Ascending aorta (tissue), 2 donors: ENCODE results near the gene FLNA. TPM values are rescaled to one million over a fixed set of nuclear protein-coding genes. Genes with fewer than 3 reads are reported as not detected.

ENCODE experiments used
- DNase-seq, 2 donors: peaks; one replicate each; pipeline ENCODE4 v3.0.0-alpha.2; 2019; ENCODE audit warnings: low spot score in 2 of 2
- H3K27ac ChIP-seq, 2 donors: fragments of 200-600 bp; sonication (generic); one replicate each; pipeline ENCODE4 v1.5.1; 2016 to 2017; ENCODE audit warnings: mild to moderate bottlenecking in 1 of 2
- H3K27me3 ChIP-seq: fragments of 200-600 bp; sonication (generic); one replicate; pipeline ENCODE4 v1.5.1; 2017
- H3K36me3 ChIP-seq, 2 donors: fragments of 200-600 bp; sonication (generic); one replicate each; pipeline ENCODE4 v1.5.1; 2016
- H3K4me1 ChIP-seq, 2 donors: fragments of 200-600 bp; sonication (generic); one replicate each; pipeline ENCODE4 v1.5.1; 2016 to 2017; ENCODE audit warnings: mild to moderate bottlenecking in 1 of 2
- H3K4me3 ChIP-seq, 2 donors: fragments of 200-600 bp; sonication (generic); one replicate each; pipeline ENCODE4 v1.5.1; 2016 to 2017; ENCODE audit warnings: mild to moderate bottlenecking in 1 of 2
- H3K9me3 ChIP-seq, 2 donors: fragments of 200-600 bp; sonication (generic); one replicate each; pipeline ENCODE4 v1.5.1; 2016
- intact Hi-C: fragments of 100-400 bp; cut with DNase I; formaldehyde crosslinking; loops from one replicate; pipeline ENCODE4 v1.15.1; 2023
- total RNA-seq: library from RNA; depleted of rRNA; stranded (reverse); fragments of >200 nt; gene quantifications from one replicate; pipeline ENCODE4 v1.1.0, GENCODE V29; 2016
- TF ChIP-seq, protein P1 (sequence below), 3 experiments: fragments of 200-600 bp in 2 of 3; fragments of 450-650 bp in 1 of 3; sonication (generic) in 2 of 3; IDR thresholded peaks; one replicate each; pipeline ENCODE4 v1.5.1; 2016 to 2019; ENCODE audit warnings: antibody characterized with exemption in 3 of 3, mild to moderate bottlenecking in 1 of 3, moderate library complexity in 1 of 3

FLNA gene
- total RNA-seq, 1 donor from 2014 or later: 6,152 TPM

DNA sequence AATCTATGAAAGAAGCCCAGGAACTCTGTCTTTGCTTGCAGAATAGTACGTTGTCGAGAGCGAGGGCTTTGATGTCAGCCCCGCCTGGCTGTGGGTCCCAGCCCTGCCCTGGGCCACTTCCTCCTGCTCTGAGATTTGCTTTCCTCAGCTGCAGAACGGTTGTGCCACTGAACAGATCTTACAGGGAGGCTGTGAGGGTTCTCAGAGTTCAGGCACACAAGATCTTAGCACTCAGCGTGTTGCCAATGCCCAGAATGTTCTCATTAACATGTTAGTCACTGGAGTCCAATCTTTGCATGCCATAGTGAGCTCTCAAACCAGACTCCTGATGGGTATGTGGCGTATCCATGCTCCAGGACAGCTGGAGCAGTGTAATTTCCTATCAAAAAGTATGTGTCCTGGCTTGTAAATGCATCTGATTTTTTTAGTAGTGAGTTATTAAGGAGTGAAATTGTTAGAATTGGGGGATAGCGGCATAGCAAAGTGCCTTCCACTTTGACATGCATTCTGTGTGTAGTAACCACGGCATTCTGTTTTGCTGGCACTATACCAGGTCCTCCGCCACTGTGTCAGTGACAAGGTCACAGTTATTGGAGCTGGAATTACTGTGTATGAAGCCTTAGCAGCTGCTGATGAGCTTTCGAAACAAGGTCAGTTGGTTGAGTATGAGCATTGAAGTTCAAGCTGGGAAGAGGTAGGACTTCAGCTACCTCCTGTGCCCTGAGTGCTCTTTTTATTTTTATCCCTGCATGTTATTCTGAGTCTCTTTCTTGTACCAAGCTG, 47.2 kb downstream of the FLNA start:
- Histone ChIP-seq H3K27me3 (no peaks in the 10 kb centered on the region), H3K27ac (no peak overlapping the region), H3K4me3 (no peak overlapping the region), H3K36me3 (no peaks in the 10 kb centered on the region), H3K4me1 (no peaks in the 10 kb centered on the region), H3K9me3 (no peaks in the 10 kb centered on the region)
- DNase-seq: no peak
- TF ChIP-seq, protein P1, sequence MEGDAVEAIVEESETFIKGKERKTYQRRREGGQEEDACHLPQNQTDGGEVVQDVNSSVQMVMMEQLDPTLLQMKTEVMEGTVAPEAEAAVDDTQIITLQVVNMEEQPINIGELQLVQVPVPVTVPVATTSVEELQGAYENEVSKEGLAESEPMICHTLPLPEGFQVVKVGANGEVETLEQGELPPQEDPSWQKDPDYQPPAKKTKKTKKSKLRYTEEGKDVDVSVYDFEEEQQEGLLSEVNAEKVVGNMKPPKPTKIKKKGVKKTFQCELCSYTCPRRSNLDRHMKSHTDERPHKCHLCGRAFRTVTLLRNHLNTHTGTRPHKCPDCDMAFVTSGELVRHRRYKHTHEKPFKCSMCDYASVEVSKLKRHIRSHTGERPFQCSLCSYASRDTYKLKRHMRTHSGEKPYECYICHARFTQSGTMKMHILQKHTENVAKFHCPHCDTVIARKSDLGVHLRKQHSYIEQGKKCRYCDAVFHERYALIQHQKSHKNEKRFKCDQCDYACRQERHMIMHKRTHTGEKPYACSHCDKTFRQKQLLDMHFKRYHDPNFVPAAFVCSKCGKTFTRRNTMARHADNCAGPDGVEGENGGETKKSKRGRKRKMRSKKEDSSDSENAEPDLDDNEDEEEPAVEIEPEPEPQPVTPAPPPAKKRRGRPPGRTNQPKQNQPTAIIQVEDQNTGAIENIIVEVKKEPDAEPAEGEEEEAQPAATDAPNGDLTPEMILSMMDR (IDR thresholded peaks at IDR 0.05): no peak
- intact Hi-C loops: no loop called here

DNA sequence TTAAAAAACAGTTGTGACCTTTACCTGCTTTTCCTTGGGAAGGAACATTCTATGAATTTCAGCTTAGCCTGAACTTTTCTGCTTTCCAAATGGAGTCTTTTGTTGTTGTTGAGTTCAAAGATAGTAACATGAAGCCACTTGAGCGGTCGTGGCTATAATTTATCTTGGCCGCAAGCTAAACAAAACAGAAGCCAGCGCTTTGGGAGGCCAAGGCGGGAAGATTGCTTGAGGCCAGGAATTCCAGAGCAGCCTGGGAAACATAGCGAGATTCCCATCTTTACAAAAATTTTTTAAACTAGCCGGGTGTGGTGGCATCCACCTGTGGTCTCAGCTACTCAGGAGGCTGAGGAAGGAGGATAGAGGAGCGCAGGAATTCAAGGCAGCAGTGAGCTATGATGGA, 48.9 kb downstream of the FLNA start:
- Histone ChIP-seq H3K27me3 (no peaks in the 10 kb centered on the region), H3K36me3 (no peaks in the 10 kb centered on the region), H3K4me3 (no peak overlapping the region), H3K9me3 (no peaks in the 10 kb centered on the region), H3K4me1 (no peaks in the 10 kb centered on the region), H3K27ac (no peak overlapping the region)
- intact Hi-C loops: no loop called here
- TF ChIP-seq, protein P1 (IDR thresholded peaks at IDR 0.05): no peak
- DNase-seq: no peak

- intact Hi-C loops: no loop called here
- no peaks in the 10 kb centered on the region for H3K27me3 ChIP-seq
- H3K27ac ChIP-seq: no peak overlapping the region
- TF ChIP-seq, protein P1 (IDR thresholded peaks at IDR 0.05): no peak
- no peaks in the 10 kb centered on the region for H3K9me3 ChIP-seq
- H3K4me3 ChIP-seq: no peak overlapping the region
- H3K36me3 ChIP-seq: no peaks in the 10 kb centered on the region
- no peak for DNase-seq
- H3K4me1 ChIP-seq: no peaks in the 10 kb centered on the region
These were observed 50.9 kb downstream of the FLNA start for GRCh38 chrX:154323537-154323936.

- no peak overlapping the region for H3K27ac ChIP-seq
- H3K36me3 ChIP-seq: no peaks in the 10 kb centered on the region
- intact Hi-C loops: no loop called here
- H3K27me3 ChIP-seq: no peaks in the 10 kb centered on the region
- H3K9me3 ChIP-seq: no peaks in the 10 kb centered on the region
- no peak overlapping the region for H3K4me3 ChIP-seq
- no peaks in the 10 kb centered on the region for H3K4me1 ChIP-seq
- TF ChIP-seq, protein P1 (IDR thresholded peaks at IDR 0.05): no peak
- DNase-seq: no peak
These were observed 51.5 kb downstream of the FLNA start for GRCh38 chrX:154322890-154323289.

GRCh38 chrX:154321594-154321993, 52.8 kb downstream of the FLNA start:
- intact Hi-C loops: no loop called here
- TF ChIP-seq, protein P1 (IDR thresholded peaks at IDR 0.05): no peak
- Histone ChIP-seq H3K4me1 (no peaks in the 10 kb centered on the region), H3K4me3 (no peak overlapping the region), H3K9me3 (no peaks in the 10 kb centered on the region), H3K36me3 (no peaks in the 10 kb centered on the region), H3K27ac (no peak overlapping the region), H3K27me3 (no peaks in the 10 kb centered on the region)
- DNase-seq: no peak
